NK-92 (cell line): ENCODE measurements around the gene CATSPERZ.
A peak's percentile ranks its signal among the peaks of the same experiment; 100 is the strongest.
"Not testable (repeated sequence)": the region's sequence is repeated elsewhere in the genome, so short reads cannot be mapped to it uniquely, and the experiment has no call there.

Source experiments
- DNase-seq: peaks from one replicate; lab custom pipeline; 2025; ENCODE audit not compliant: unreplicated experiment; lab: John Stamatoyannopoulos, UW

Gene CATSPERZ

DNA sequence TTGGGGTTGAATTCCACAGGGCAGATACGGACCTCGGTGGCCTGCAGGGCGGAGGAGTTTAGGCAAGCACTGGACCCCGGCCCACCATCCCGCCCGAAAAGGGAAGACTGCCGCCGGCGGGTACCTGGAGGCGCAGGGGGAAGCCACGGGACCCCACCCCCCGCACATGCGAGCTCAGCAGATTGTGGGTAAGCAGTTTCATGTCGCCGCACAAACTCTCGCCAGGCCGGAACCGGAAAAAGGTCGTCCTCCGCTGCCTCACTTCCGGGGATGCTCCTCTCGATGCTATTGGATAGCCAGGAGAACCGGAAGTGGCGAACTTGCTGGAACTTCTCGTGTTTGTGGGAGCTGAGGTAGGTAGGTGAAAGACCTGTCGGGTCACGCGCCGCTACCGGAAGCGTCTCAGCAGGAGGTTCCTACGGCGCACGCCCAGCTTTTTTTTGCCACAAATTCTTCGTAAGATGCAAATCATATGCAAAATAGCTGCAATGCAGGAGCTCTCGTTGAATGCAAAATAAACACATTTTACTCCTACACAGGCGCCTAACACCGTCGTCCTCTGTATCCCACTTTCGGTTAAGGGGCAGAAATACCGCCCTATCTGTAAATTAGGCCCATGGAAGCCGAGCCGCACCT is 17.3 kb downstream of the CATSPERZ start, which contains the start of gene TRMT112:
Gene TRMT112, minus strand, starts transcription at position 235 of the 636 bp plus-strand sequence. Its CDS starts 33 bp downstream, at position 202.
- DNase-seq: peak; percentile 88

DNA sequence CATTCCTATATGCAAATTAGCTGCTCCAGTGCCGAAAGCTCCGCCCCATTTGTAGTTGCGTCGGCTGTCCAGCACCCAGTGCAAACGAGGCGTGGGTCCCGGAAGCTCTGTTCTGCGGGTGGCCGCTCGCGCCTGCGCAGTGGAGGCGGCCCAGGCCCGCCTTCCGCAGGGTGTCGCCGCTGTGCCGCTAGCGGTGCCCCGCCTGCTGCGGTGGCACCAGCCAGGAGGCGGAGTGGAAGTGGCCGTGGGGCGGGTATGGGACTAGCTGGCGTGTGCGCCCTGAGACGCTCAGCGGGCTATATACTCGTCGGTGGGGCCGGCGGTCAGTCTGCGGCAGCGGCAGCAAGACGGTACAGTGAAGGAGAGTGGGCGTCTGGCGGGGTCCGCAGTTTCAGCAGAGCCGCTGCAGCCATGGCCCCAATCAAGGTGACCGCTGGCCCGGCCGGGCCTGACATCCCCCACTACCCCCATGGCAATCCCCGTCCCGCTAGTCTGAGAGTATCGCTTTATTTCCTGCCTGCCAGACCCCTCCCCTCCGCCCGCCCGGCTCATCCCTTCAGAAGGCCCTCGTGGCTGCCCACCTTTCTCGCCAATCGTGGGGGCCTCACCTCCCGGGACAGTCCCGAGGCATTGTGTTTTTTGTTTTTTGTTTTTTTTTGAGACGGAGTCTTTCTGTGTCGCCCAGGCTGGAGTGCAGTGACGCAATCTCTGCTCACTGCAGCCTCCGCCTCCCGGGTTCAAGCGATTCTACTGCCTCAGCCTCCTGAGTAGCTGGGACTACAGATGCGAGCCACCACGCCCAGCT is 18.0 kb downstream of the CATSPERZ start, which contains the start of gene PRDX5:
Gene PRDX5, plus strand, starts transcription at position 161 of the 805 bp plus-strand sequence. Its CDS starts 95 bp downstream, at position 256.
- peak; percentile 67 for DNase-seq

DNA sequence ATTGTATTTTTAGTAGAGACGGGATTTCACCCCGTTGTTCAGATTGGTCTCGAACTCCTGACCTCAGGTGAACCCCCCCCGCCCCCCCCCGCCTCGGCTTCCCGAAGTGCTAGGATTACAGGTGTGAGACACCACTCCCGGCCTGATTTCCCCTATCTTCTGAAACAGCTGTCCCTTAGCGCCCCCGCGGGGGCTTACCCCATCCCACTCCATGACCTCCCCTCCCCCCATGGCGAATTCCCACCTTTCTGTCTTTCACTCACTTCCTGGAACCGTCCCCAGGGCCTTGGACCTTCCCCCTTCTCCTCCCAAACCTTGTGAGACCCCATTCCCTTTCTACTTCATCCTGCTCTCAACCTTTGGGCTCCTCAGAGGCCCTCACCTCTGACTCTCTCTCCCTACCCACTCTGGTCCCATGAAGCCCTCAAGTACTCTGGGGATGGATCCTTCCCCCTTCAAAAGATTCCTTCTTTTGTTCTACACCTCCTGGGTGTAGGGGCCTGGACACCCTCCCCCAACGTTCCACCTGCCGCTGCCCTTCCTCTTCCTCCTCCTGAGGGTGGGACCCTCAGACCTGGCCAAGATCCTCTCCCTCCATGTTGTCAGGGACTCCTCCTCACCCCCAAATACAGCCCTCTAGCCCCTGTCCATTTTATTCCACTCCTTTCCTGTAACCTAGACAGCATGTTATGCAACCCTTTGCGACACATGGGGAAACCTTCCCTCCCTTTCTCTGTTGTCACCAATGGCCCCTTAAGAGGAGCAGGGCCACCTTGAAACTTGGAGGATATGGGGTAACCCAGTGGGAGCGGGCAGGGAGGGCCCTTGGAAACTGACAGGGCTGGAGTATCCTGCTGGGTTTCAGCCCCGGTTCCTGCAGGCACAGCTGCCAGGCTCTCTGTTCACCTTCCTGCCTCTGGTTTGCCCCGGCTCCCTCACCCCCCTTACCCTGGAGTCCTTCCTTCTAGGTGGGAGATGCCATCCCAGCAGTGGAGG is 18.9 kb downstream of the CATSPERZ start:
- DNase-seq: no peak

DNA sequence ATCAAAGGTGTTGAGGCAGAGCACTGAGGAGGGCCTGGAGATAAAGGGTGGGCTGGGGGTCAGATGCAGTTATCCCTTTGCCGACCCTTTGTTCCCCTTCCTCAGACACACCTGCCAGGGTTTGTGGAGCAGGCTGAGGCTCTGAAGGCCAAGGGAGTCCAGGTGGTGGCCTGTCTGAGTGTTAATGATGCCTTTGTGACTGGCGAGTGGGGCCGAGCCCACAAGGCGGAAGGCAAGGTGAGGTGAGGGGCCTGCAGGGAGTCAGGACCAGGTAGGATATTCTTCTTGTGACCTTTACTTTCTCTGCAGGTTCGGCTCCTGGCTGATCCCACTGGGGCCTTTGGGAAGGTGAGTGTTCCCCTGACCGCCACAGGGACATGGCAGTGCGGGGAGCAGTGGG is 20.4 kb downstream of the CATSPERZ start:
- DNase-seq: no peak

DNA sequence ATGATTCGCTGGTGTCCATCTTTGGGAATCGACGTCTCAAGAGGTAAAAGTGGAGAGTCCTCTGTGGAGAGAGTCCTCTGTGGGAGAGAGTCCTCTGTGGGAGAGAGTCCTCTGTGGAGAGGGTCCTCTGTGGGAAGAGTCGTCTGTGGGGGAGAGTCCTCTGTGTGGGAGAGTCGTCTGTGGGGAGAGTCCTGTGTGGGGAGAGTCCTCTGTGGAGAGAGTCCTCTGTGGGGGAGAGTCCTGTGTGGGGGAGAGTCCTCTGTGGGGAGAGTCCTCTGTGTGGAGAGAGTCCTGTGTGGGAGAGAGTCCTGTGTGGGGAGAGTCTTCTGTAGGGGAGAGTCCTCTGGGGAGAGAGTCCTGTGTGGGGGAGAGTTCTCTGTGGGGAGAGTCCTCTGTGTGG is 20.9 kb downstream of the CATSPERZ start:
- DNase-seq: no peak

GRCh38 chr11:64321533-64321932 is 21.4 kb downstream of the CATSPERZ start:
- DNase-seq: no peak

DNA sequence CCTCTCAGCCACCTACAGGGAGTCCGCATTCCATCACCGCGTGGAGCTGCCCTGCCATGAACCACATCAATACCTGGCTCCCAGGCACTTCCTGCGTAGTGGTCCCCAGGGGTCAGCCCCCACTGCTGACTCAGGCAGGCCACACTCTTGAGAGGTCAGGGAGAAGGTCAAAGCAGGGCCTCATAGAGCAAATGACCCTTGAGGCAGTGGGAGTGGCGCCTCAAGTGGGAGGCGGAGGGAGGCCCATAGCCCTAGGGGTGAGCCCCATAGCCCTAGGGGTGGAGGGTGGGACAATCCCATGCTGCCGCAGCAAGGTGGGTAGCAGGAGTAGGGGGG is 22.7 kb downstream of the CATSPERZ start:
- DNase-seq: no peak

GRCh38 chr11:64323373-64323772 is 23.2 kb downstream of the CATSPERZ start:
- no peak for DNase-seq

DNA sequence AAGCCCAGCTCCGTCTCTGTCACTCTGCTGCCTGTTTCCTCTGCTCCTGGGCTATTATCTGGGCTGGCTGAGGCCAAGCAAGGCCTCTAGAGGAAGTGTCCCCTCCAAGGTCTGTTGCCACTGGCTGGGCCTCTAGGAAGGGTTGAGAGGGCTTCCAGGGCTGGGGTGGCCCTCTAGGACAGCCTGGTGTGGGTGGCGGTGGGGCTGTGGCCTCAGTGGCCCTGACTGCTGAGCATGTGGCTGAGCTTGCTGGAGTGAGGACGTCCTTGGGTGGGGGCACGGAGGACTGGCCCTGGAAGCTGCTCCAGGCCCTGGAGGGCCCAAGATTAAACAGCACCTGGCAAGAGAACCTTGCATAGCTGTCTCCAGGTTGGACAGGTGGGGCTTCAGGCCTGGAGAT is 23.8 kb downstream of the CATSPERZ start:
- not testable (repeated sequence) for DNase-seq

GRCh38 chr11:64324692-64325469 is 24.7 kb downstream of the CATSPERZ start:
- DNase-seq: no peak

DNA sequence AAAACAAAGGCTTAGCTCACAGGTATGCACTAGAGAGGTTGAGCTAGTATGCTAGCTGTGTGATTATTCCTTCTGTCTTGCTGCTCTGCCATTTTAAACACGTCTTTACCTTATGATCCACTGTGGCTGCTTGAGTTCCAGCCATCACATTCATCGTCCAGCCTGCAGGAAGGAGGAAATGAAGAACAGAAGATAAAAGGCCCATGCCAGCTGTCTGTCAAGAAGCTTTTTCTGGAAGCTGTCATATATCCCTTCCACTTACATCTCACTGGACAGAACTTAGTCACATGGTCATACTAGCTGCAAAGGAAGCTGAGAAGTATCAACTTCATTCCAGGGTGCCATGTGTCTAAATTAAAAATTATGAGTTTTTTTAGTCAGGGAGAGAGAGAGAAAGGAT is 27.2 kb downstream of the CATSPERZ start:
- DNase-seq: no peak

DNA sequence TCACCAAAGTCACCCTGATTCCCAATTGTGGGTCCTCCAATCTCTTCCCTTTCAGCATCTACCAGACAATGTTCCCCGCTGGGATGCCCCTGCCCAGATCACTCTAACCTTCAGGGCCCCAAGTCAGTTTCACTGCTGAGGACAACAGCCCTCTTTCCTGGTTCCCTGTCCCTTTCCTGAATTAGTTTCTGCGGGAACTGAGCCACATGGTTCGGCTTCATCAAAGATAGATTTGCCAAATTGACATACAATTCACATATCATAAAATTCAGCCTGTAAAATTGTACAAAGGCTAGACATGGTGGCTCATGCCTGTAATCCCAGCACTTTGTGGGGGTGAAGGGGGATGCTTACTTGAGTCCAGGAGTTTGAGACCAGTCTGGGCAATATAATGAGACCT is 27.8 kb downstream of the CATSPERZ start:
- DNase-seq: no peak

DNA sequence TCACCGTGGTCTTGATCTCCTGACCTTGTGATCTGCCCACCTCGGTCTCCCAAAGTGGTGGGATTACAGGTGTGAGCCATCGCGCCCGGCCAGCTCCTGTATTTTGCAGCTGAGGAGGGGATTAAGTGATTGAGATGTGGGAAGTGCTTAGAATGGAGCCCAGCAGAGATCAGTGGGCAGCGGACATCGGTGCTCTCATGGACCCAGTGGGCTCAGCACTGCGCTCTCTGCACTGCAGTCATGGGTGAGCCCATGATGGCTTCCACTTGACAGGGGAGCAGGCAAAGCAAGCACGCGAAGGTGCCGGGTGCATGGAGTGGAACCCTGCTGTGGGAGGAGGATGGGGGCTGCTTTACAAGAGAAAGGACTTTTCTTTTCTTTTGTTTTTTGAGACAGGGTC is 30.7 kb downstream of the CATSPERZ start:
- DNase-seq: no peak

DNA sequence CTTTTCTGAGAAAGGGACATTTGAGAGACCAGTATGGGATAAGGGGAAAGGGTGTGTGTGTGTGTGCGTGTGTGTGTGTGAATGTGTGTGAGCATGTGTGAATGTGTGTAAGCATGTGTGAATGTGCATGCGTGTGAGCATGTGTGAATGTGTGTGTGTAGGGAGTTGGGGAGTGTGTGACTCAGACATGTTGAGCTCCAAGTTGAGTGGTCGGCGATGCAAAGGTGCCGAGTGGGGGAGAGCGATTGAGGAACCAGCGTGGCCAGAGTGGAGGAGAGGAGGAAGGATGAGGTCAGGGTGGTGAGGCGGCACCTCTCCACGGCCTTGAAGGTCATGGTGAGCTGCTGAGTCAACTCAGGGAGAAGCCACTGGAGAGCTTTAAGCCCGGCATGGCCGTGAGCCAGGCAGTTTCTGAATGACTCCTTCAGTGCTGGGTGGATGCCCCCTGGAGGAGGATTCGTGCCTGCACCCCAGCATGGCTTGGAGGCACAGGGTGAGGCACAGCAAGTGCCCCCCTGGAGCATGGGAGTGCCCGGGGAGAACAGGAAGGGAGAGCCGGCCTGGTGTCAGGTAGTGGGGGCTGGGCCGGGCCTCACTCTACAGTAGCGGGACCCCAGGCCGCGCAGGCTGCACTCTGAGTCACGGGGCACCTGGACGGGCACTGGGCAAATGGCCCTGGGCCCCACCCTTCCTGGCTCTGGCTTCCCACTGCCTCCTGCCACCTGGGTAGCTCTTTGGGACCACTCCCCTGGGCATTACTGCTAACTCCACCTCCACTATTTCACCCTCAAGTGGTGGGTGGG is 31.6 kb downstream of the CATSPERZ start:
- no peak for DNase-seq

- DNase-seq: no peak
These were observed 33.4 kb downstream of the CATSPERZ start for GRCh38 chr11:64333556-64333955.

- no peak for DNase-seq
These were observed 34.9 kb downstream of the CATSPERZ start for GRCh38 chr11:64334764-64335735.

DNA sequence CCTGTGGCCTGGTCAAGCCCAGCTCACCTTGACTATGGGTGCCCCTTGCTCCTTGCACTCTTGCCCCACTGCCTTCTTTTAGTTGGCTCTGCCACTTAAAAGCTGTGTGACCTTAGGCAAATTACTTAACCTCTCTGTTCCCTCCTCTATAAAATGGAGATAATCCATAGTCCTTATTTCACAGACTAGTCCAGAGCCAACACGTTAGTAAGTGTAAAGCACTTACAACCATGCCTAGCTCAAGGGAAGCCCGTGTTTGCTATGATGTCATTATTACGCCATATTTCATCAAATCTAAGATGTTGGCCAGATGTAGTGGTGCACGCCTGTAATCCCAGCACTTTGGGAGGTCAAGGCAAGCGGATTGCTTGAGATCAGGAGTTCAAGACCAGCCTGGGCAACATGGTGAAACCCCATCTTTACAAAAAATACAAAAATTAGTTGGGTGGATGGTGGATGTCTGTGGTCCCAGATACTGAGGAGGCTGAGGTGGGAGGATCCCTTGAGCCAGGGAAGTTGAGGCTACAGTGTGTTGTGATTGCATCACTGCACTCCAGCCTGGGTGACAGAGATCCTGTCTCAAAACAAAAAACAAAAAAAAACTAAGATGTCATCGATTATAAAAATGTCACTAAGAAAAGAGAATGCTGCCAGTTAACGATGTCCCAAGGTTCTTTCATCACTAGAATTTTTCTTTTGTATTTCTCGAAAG is 37.5 kb downstream of the CATSPERZ start:
- DNase-seq: no peak

GRCh38 chr11:64338716-64339115 is 38.6 kb downstream of the CATSPERZ start:
- DNase-seq: no peak
